ENCODE measurements around the gene ZBTB20. TPM values are rescaled to one million over a fixed set of nuclear protein-coding genes. Genes with fewer than 3 reads are reported as not detected.

ZBTB20 gene
- total and polyA plus RNA-seq, 2 of the 4 experiments (the other 2 are of a cell fraction), result 0.75 to 14.7 TPM

- no CpG with 5 or more reads among the region's 2 CpGs for WGBS, 2 experiments (ENCODE audit: extremely low coverage in 2 of 2, insufficient read length in 1 of 2)
- dilution Hi-C loops (cut with HindIII; ENCODE audit: low sequenced_read_pairs, unreplicated experiment), result no loop called here
- Histone ChIP-seq H4K5ac (ENCODE audit: low read depth, low read length) (no peak overlapping the region), H4K8ac (ENCODE audit: low read depth in 2 of 2, low read length in 2 of 2) (no peak overlapping the region; a peak in 1 of 4 replicates), H2AK5ac (ENCODE audit: low read depth, low read length) (no peak overlapping the region), H2AFZ (replicated peaks; ENCODE audit: low read length, poor library complexity) (no peak overlapping the region), H2BK5ac (ENCODE audit: low read depth, low read length, poor library complexity, severe bottlenecking) (no peak overlapping the region), H3K56ac (ENCODE audit: extremely low read depth, insufficient read depth, low read length) (no peak overlapping the region), H3K4ac (ENCODE audit: low read depth, low read length) (no peak overlapping the region), H3K27me3 (ENCODE audit: control insufficient read depth, insufficient read depth, low read length) (no peaks in the 10 kb centered on the region), H3K14ac (replicated peaks; ENCODE audit: low read depth, low read length) (no peak overlapping the region), H3K79me1 (ENCODE audit: low read depth in 1 of 2, low read length in 2 of 2) (no peaks in the 10 kb centered on the region; a peak in 1 of 4 replicates), H3K4me3 (ENCODE audit: insufficient read depth, low read depth, low read length) (no peak overlapping the region), H3K4me1 (ENCODE audit: control insufficient read depth, insufficient read depth, low read length) (no peaks in the 10 kb centered on the region; the same call in 1 of the 2 replicates), H4K91ac (ENCODE audit: insufficient read depth, low read depth, low read length) (no peak overlapping the region), H3K36me3 (ENCODE audit: control insufficient read depth, insufficient read depth, low read length) (no peaks in the 10 kb centered on the region), H2BK120ac (ENCODE audit: low read depth, low read length) (no peak overlapping the region), H2BK20ac (ENCODE audit: low read depth, low read length) (no peak overlapping the region), H2BK15ac (ENCODE audit: low read depth, low read length) (no peak overlapping the region), H3K23ac (ENCODE audit: low read depth, low read length) (no peak overlapping the region), H3K9me3 (ENCODE audit: control insufficient read depth, insufficient read depth, low read length) (no peaks in the 10 kb centered on the region), H3K9ac (ENCODE audit: low read depth, low read length) (no peak overlapping the region; the same call in 1 of the 2 replicates), H3K9me1 (ENCODE audit: insufficient read depth, low read length) (no peaks in the 10 kb centered on the region), H3K4me2 (ENCODE audit: low read depth, low read length) (peak overlapping the region; percentile 18; the same call in 1 of the 2 replicates), H2AK9ac (replicated peaks; ENCODE audit: low read depth, low read length, poor library complexity) (no peak overlapping the region), H4K20me1 (ENCODE audit: insufficient read depth, low read length) (no peaks in the 10 kb centered on the region), H3K18ac (ENCODE audit: low read depth, low read length) (no peak overlapping the region), H3K27ac (ENCODE audit: insufficient read depth, low read length) (no peak overlapping the region)
- TF ChIP-seq MXI1 (IDR thresholded peaks at IDR 0.05; ENCODE audit: borderline replicate concordance, low read depth, low read length) (no peak), ELK1 (IDR thresholded peaks at IDR 0.05; ENCODE audit: borderline replicate concordance, low read depth, low read length) (no peak), MAFK (IDR thresholded peaks at IDR 0.05; ENCODE audit: low read depth, low read length) (no peak), RFX5 (IDR thresholded peaks at IDR 0.05; ENCODE audit: low read depth, low read length) (no peak), CTCF (conservative IDR thresholded peaks at IDR 0.05; ENCODE audit: low read depth, low read length) (no peak), CEBPB (IDR thresholded peaks at IDR 0.05; ENCODE audit: low read depth, low read length) (no peak), USF2 (IDR thresholded peaks at IDR 0.05; ENCODE audit: low read depth, low read length) (no peak), POLR2A (IDR thresholded peaks at IDR 0.05; ENCODE audit: low read depth, low read length) (no peak), NFE2L2 (IDR thresholded peaks at IDR 0.05; ENCODE audit: low read depth, low read length) (no peak), CHD1 (IDR thresholded peaks at IDR 0.05; ENCODE audit: low read depth, low read length) (no peak)
- CTCF ChIA-PET, result interaction anchor here (0.5 to 1.6 kb wide), 2 partner anchors 8 to 95 kb away, joined by 4 to 7 read pairs; no protein-coding TSS in a partner anchor
- POLR2A ChIA-PET (ENCODE audit: unreplicated experiment), result no interaction called here
- in situ Hi-C loops (cut with MboI; ENCODE audit: low sequenced_read_pairs), result no loop called here
- no peak for DNase-seq
- intact Hi-C loops (cut with micrococcal nuclease), result loop anchor here (5.0 kb wide), 1 partner anchor 711 kb away; no protein-coding TSS in a partner anchor
- no peak for ATAC-seq (ENCODE audit: low read depth)
- no TSS peak for BruUV-seq (replicated peaks)
These were observed 46.3 kb downstream of the ZBTB20 start for GRCh38 chr3:115100806-115101205.

All from IMR-90 (cell line).